Fibroblast of lung (primary cell): ENCODE measurements around the gene NKAIN2. TPM values are rescaled to one million over a fixed set of nuclear protein-coding genes. Genes with fewer than 3 reads are reported as not detected.

Experiments
- DNase-seq, 2 donors: peaks; one replicate each; pipeline versions ENCODE4 v3.0.0 to v3.0.0-alpha.2; 2010; ENCODE audit warnings: low read depth in 2 of 2
- H2AFZ ChIP-seq: 2 replicates; pipeline ENCODE4 v1.5.1; 2012; ENCODE audit warnings: low read length, control low read depth, inconsistent platforms
- H3K27ac ChIP-seq: 2 replicates; pipeline ENCODE4 v1.5.1; 2011; ENCODE audit warnings: low read length, control low read depth; ENCODE audit not compliant: insufficient read depth
- H3K27me3 ChIP-seq: 2 replicates; pipeline ENCODE4 v1.5.1; 2011; ENCODE audit warnings: mild to moderate bottlenecking, low read length; ENCODE audit not compliant: control insufficient read depth, insufficient read depth
- H3K36me3 ChIP-seq: 2 replicates; pipeline ENCODE4 v1.5.1; 2011; ENCODE audit warnings: low read length; ENCODE audit not compliant: control insufficient read depth, insufficient read depth
- H3K4me1 ChIP-seq: 2 replicates; pipeline ENCODE4 v1.5.1; 2011; ENCODE audit warnings: low read length; ENCODE audit not compliant: control insufficient read depth, insufficient read depth; ENCODE audit errors: extremely low read depth
- H3K4me2 ChIP-seq: 2 replicates; pipeline ENCODE4 v1.5.1; 2011; ENCODE audit warnings: low read length, control low read depth; ENCODE audit not compliant: insufficient read depth; ENCODE audit errors: extremely low read depth
- H3K4me3 ChIP-seq, 4 experiments: fragments of 200-600 bp in 1 of 4; sonication (generic) in 1 of 4; replicated peaks in 1 of 4; 2 replicates each; pipeline ENCODE4 v1.5.1; 2011 to 2016; ENCODE audit warnings: low read length in 4 of 4, low read depth in 3 of 4, mild to moderate bottlenecking in 3 of 4, control low read depth in 2 of 4, inconsistent platforms in 1 of 4, mixed read lengths in 1 of 4; ENCODE audit not compliant: insufficient read depth in 1 of 4; ENCODE audit errors: control extremely low read depth in 1 of 4
- H3K79me2 ChIP-seq: 2 replicates; pipeline ENCODE4 v1.5.1; 2012; ENCODE audit warnings: mild to moderate bottlenecking, low read length, inconsistent platforms; ENCODE audit not compliant: control insufficient read depth, insufficient read depth
- H3K9ac ChIP-seq: 2 replicates; pipeline ENCODE4 v1.5.1; 2011; ENCODE audit warnings: mild to moderate bottlenecking, low read length, control low read depth; ENCODE audit not compliant: insufficient read depth
- H3K9me3 ChIP-seq: 2 replicates; pipeline ENCODE4 v1.5.1; 2012; ENCODE audit warnings: low read depth, low read length; ENCODE audit not compliant: control insufficient read depth, insufficient read depth
- H4K20me1 ChIP-seq: 2 replicates; pipeline ENCODE4 v1.5.1; 2011; ENCODE audit warnings: low read length; ENCODE audit not compliant: control insufficient read depth, insufficient read depth; ENCODE audit errors: extremely low read depth
- EZH2 ChIP-seq: IDR thresholded peaks from 2 replicates; pipeline ENCODE4 v1.5.1; 2012; ENCODE audit warnings: low read length, control low read depth, mild to moderate bottlenecking; ENCODE audit errors: missing control alignments
- polyA plus RNA-seq, 2 donors: library from polyadenylated mRNA; depleted of rRNA in 1 of 2; stranded (reverse) in 1 of 2; unstranded in 1 of 2; fragments of >200 nt; gene quantifications; 2 replicates each; pipeline ENCODE4 v1.2.1, GENCODE V29; 2011 to 2012; ENCODE audit warnings: missing spikeins in 1 of 2
- total RNA-seq: library from RNA; depleted of rRNA; stranded (reverse); fragments of >200 nt; gene quantifications from 2 replicates; pipeline ENCODE4 v1.2.1, GENCODE V29; 2014
- TF ChIP-seq, protein P1 (sequence below), 2 donors: IDR thresholded peaks in 1 of 2; conservative IDR thresholded peaks in 1 of 2; 1 replicate in 1 of 2; 2 replicates in 1 of 2; pipeline ENCODE4 v1.5.1; 2011 to 2012; ENCODE audit warnings: low read length in 2 of 2, control low read depth in 1 of 2, inconsistent platforms in 1 of 2, low read depth in 1 of 2, mild to moderate bottlenecking in 1 of 2

Gene NKAIN2
- total and polyA plus RNA-seq, 2 donors (not counting 1 experiment from before 2014, with no cell fraction given), result not detected

DNA sequence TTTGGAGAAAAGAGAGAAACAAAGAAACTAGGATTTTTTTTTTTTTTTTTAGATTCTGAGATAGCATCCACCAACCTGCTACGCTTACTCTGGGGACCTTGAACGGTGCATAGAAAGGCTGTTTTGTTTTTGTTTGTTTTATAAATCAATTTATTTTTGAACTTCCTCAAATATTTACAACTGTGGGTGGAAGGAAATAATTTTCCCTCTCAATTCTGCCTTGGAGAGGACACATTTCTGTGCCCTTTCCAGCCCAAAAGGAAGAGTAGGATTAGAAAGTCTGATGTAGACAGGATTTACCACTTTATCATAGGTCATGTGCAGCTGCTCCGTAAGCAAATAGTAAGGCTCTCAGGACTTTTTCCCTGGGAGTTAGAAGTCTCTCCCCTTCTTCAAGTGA, 190.5 kb downstream of the NKAIN2 start:
- no peak overlapping the region for H3K4me3 ChIP-seq
- no peaks in the 10 kb centered on the region for H3K79me2 ChIP-seq
- no peak for DNase-seq
- H4K20me1 ChIP-seq, result no peaks in the 10 kb centered on the region
- no peaks in the 10 kb centered on the region for H3K36me3 ChIP-seq
- no peaks in the 10 kb centered on the region for H3K27me3 ChIP-seq
- no peak overlapping the region for H3K4me2 ChIP-seq
- H3K27ac ChIP-seq, result no peak overlapping the region
- no peak overlapping the region for H2AFZ ChIP-seq
- TF ChIP-seq EZH2, result no peak
- TF ChIP-seq, protein P1, sequence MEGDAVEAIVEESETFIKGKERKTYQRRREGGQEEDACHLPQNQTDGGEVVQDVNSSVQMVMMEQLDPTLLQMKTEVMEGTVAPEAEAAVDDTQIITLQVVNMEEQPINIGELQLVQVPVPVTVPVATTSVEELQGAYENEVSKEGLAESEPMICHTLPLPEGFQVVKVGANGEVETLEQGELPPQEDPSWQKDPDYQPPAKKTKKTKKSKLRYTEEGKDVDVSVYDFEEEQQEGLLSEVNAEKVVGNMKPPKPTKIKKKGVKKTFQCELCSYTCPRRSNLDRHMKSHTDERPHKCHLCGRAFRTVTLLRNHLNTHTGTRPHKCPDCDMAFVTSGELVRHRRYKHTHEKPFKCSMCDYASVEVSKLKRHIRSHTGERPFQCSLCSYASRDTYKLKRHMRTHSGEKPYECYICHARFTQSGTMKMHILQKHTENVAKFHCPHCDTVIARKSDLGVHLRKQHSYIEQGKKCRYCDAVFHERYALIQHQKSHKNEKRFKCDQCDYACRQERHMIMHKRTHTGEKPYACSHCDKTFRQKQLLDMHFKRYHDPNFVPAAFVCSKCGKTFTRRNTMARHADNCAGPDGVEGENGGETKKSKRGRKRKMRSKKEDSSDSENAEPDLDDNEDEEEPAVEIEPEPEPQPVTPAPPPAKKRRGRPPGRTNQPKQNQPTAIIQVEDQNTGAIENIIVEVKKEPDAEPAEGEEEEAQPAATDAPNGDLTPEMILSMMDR (conservative IDR thresholded peaks at IDR 0.05 in 1 of 2, IDR thresholded peaks at IDR 0.05 in 1 of 2; ENCODE audit: low read depth in 1 of 2, low read length in 2 of 2), result no peak
- H3K4me1 ChIP-seq, result no peaks in the 10 kb centered on the region
- no peak overlapping the region for H3K9ac ChIP-seq
- no peaks in the 10 kb centered on the region for H3K9me3 ChIP-seq

DNA sequence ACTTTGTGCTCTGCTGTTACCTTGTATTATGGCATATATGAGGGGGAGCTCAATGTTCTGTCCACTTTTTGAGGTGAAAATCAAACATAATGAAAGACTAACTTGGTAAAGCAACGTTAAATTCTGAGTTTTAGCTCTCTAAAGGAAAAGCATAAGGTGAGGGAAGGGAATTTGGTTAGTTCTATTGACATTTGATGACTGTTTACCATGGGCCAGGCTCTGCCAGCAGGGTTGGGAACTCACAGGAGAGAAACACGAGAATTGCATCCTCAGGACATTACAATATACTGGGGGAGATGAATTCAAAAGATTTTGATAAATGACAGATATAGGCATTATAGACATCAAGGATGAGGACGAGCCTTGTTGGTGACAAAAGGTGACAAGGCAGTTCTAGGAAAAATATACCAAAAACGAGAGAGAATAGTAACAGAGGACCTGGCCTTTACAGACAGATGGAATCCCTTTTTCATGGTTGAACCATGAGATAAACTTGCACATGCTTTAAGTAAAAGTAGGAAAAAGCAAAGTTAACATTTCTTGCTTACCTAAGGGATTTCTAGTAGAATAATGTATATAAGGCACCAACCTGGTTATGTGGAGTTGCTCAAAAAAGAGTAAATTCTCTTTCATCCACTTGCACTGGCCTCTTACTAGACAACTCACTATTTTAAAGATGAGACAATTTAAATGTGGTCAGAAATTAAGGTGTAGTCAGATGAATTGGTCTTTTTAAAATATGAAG, 191.4 kb downstream of the NKAIN2 start:
- H3K27me3 ChIP-seq, result no peaks in the 10 kb centered on the region
- no peaks in the 10 kb centered on the region for H3K79me2 ChIP-seq
- no peak overlapping the region for H3K4me3 ChIP-seq
- TF ChIP-seq, protein P1 (conservative IDR thresholded peaks at IDR 0.05 in 1 of 2, IDR thresholded peaks at IDR 0.05 in 1 of 2; ENCODE audit: low read depth in 1 of 2, low read length in 2 of 2), result no peak
- no peak for TF ChIP-seq EZH2
- no peak overlapping the region for H3K4me2 ChIP-seq
- no peaks in the 10 kb centered on the region for H3K4me1 ChIP-seq
- no peak overlapping the region for H3K27ac ChIP-seq
- no peak overlapping the region for H2AFZ ChIP-seq
- no peak for DNase-seq
- H4K20me1 ChIP-seq, result no peaks in the 10 kb centered on the region
- H3K9me3 ChIP-seq, result no peaks in the 10 kb centered on the region
- no peak overlapping the region for H3K9ac ChIP-seq
- no peaks in the 10 kb centered on the region for H3K36me3 ChIP-seq

DNA sequence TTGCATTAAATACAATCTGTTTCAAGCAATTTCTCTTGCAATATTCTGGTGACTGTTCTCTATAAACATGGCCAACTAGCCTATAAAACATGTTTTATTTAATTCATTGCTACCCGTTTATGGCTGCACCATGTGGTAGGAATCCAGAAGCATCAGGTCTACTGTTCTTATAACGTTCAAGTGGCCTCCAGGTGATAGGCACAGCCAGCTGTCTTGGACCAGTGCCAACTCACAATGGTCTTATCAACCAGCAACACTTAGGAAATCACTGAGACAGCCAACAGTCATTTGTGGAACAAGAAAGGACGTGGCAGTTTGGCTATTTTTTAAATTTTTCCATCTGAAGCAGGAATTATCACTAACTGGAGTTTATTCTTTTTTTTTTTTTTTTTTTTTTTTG, 193.6 kb downstream of the NKAIN2 start:
- no peaks in the 10 kb centered on the region for H3K79me2 ChIP-seq
- no peak overlapping the region for H2AFZ ChIP-seq
- no peaks in the 10 kb centered on the region for H4K20me1 ChIP-seq
- no peaks in the 10 kb centered on the region for H3K9me3 ChIP-seq
- no peaks in the 10 kb centered on the region for H3K36me3 ChIP-seq
- no peaks in the 10 kb centered on the region for H3K27me3 ChIP-seq
- no peak overlapping the region for H3K4me2 ChIP-seq
- H3K27ac ChIP-seq, result no peak overlapping the region
- H3K9ac ChIP-seq, result no peak overlapping the region
- no peaks in the 10 kb centered on the region for H3K4me1 ChIP-seq
- TF ChIP-seq, protein P1 (conservative IDR thresholded peaks at IDR 0.05 in 1 of 2, IDR thresholded peaks at IDR 0.05 in 1 of 2; ENCODE audit: low read depth in 1 of 2, low read length in 2 of 2), result no peak
- TF ChIP-seq EZH2, result no peak
- no peak for DNase-seq
- no peak overlapping the region for H3K4me3 ChIP-seq
